ENCODE results near the gene SLC5A5.
"Not testable (repeated sequence)": the region's sequence is repeated elsewhere in the genome, so short reads cannot be mapped to it uniquely, and the experiment has no call there.

Gene SLC5A5

GRCh38 chr19:17889609-17890214 is 18.0 kb downstream of the SLC5A5 start:
- H3K4me3 ChIP-seq (ENCODE audit: low read depth, low read length): no peak overlapping the region
- no peak for TF ChIP-seq CTCF (IDR thresholded peaks at IDR 0.05; ENCODE audit: low read depth, low read length)

GRCh38 chr19:17893766-17894165 is 22.0 kb downstream of the SLC5A5 start:
- no peak for TF ChIP-seq CTCF (IDR thresholded peaks at IDR 0.05; ENCODE audit: low read depth, low read length)
- no peak overlapping the region for H3K4me3 ChIP-seq (ENCODE audit: low read depth, low read length)

- TF ChIP-seq CTCF (IDR thresholded peaks at IDR 0.05; ENCODE audit: low read depth, low read length): no peak
- no peak overlapping the region for H3K4me3 ChIP-seq (ENCODE audit: low read depth, low read length)
These were observed 31.0 kb downstream of the SLC5A5 start for GRCh38 chr19:17902701-17903100.

GRCh38 chr19:17908244-17908643 is 36.5 kb downstream of the SLC5A5 start:
- no peak for TF ChIP-seq CTCF (IDR thresholded peaks at IDR 0.05; ENCODE audit: low read depth, low read length)
- no peak overlapping the region for H3K4me3 ChIP-seq (ENCODE audit: low read depth, low read length)

- no peak overlapping the region for H3K4me3 ChIP-seq (ENCODE audit: low read depth, low read length)
- TF ChIP-seq CTCF (IDR thresholded peaks at IDR 0.05; ENCODE audit: low read depth, low read length): no peak
These were observed 37.4 kb downstream of the SLC5A5 start for GRCh38 chr19:17909003-17909732.

- no peak for TF ChIP-seq CTCF (IDR thresholded peaks at IDR 0.05; ENCODE audit: low read depth, low read length)
- H3K4me3 ChIP-seq (ENCODE audit: low read depth, low read length): no peak overlapping the region
These were observed 39.1 kb downstream of the SLC5A5 start for GRCh38 chr19:17910791-17911360.

GRCh38 chr19:17915940-17916593 is 44.3 kb downstream of the SLC5A5 start:
- no peak overlapping the region for H3K4me3 ChIP-seq (ENCODE audit: low read depth, low read length)
- no peak for TF ChIP-seq CTCF (IDR thresholded peaks at IDR 0.05; ENCODE audit: low read depth, low read length)

GRCh38 chr19:17918151-17918550 is 46.4 kb downstream of the SLC5A5 start:
- H3K4me3 ChIP-seq (ENCODE audit: low read depth, low read length): not testable (repeated sequence)

- H3K4me3 ChIP-seq (ENCODE audit: low read depth, low read length): not testable (repeated sequence)
These were observed 47.4 kb downstream of the SLC5A5 start for GRCh38 chr19:17919122-17919521.
